GM12878 (cell line): Measurements from ENCODE around the gene FTL.

Experiments
- EZH2 ChIP-seq: IDR thresholded peaks from 2 replicates; pipeline ENCODE4 v1.6.1; 2012; ENCODE audit warnings: low read depth, mild to moderate bottlenecking, control low read depth, inconsistent platforms, low read length, borderline replicate concordance; ENCODE audit not compliant: control insufficient read depth
- POLR2AphosphoS5 ChIP-seq: IDR thresholded peaks from 2 replicates; pipeline ENCODE4 v1.6.1; 2011; ENCODE audit warnings: mild to moderate bottlenecking, low read length, inconsistent platforms
- TF ChIP-seq, protein P1 (sequence below): fragments of 450-650 bp; formaldehyde crosslinking; IDR thresholded peaks from 2 replicates; pipeline ENCODE4 v1.4.0; 2022; ENCODE audit warnings: mild to moderate bottlenecking, moderate library complexity

- TF ChIP-seq POLR2AphosphoS5 = no peak
- TF ChIP-seq, protein P1, sequence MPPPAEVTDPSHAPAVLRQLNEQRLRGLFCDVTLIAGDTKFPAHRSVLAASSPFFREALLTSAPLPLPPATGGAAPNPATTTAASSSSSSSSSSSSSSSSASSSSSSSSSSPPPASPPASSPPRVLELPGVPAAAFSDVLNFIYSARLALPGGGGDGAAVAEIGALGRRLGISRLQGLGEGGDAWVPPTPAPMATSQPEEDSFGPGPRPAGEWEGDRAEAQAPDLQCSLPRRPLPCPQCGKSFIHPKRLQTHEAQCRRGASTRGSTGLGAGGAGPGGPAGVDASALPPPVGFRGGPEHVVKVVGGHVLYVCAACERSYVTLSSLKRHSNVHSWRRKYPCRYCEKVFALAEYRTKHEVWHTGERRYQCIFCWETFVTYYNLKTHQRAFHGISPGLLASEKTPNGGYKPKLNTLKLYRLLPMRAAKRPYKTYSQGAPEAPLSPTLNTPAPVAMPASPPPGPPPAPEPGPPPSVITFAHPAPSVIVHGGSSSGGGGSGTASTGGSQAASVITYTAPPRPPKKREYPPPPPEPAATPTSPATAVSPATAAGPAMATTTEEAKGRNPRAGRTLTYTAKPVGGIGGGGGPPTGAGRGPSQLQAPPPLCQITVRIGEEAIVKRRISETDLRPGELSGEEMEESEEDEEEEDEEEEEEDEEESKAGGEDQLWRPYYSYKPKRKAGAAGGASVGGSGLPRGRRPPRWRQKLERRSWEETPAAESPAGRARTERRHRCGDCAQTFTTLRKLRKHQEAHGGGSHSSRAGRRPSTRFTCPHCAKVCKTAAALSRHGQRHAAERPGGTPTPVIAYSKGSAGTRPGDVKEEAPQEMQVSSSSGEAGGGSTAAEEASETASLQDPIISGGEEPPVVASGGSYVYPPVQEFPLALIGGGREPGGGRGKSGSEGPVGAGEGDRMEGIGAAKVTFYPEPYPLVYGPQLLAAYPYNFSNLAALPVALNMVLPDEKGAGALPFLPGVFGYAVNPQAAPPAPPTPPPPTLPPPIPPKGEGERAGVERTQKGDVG (CRISPR knock-in tag) = no peak
- no peak for TF ChIP-seq EZH2
Measured at GRCh38 chr19:48922548-48923490, 42.3 kb upstream of the FTL start.
